Neural cell (in vitro differentiated cells): Measurements from ENCODE around the gene NEDD4L. TPM values are rescaled to one million over a fixed set of nuclear protein-coding genes. Genes with fewer than 3 reads are reported as not detected.
"Not testable (repeated sequence)": the region's sequence is repeated elsewhere in the genome, so short reads cannot be mapped to it uniquely, and the experiment has no call there.

Source experiments
- H2AFZ ChIP-seq: fragments of 200-600, 300-800 bp; sonication (generic), shearing (Covaris generic); 2 replicates; pipeline ENCODE4 v1.6.0; 2014; ENCODE audit warnings: low read depth, mild to moderate bottlenecking, antibody characterized with exemption, low read length, moderate library complexity
- H3F3A ChIP-seq: fragments of 200-600 bp; shearing (Covaris generic); 2 replicates; pipeline ENCODE4 v1.6.1; 2016; ENCODE audit warnings: mild to moderate bottlenecking, moderate library complexity, mixed read lengths, antibody characterized with exemption, low read length; ENCODE audit not compliant: insufficient read depth, poor library complexity, severe bottlenecking
- H3K27ac ChIP-seq: fragments of 200-600, 300-800 bp; sonication (generic), shearing (Covaris generic); 2 replicates; pipeline ENCODE4 v1.5.1; 2014; ENCODE audit warnings: mild to moderate bottlenecking, low read length, moderate library complexity
- H3K27me3 ChIP-seq: fragments of 300-800, 200-600 bp; sonication (generic), shearing (Covaris generic); 2 replicates; pipeline ENCODE4 v1.6.0; 2014; ENCODE audit warnings: mild to moderate bottlenecking, low read depth, low read length, moderate library complexity; ENCODE audit not compliant: insufficient read depth
- H3K36me3 ChIP-seq: fragments of 300-800, 200-600 bp; sonication (generic), shearing (Covaris generic); 2 replicates; pipeline ENCODE4 v1.5.1; 2014; ENCODE audit warnings: mild to moderate bottlenecking, antibody characterized with exemption, low read length, moderate library complexity; ENCODE audit not compliant: insufficient read depth
- H3K4me2 ChIP-seq: fragments of 300-800, 200-600 bp; sonication (generic), shearing (Covaris generic); 2 replicates; pipeline ENCODE4 v1.6.0; 2014; ENCODE audit warnings: mild to moderate bottlenecking, low read length
- H3K4me3 ChIP-seq: fragments of 300-800, 200-600 bp; sonication (generic), shearing (Covaris generic); 2 replicates; pipeline ENCODE4 v1.5.1; 2014; ENCODE audit warnings: mild to moderate bottlenecking, low read length, moderate library complexity
- H3K79me2 ChIP-seq: fragments of 200-600 bp; shearing (Covaris generic); replicated peaks from 2 replicates; pipeline ENCODE4 v1.6.0; 2014; ENCODE audit warnings: mild to moderate bottlenecking, low read length, moderate library complexity; ENCODE audit not compliant: insufficient read depth
- H3K9ac ChIP-seq: fragments of 300-800, 200-600 bp; sonication (generic), shearing (Covaris generic); 2 replicates; pipeline ENCODE4 v1.6.1; 2016; ENCODE audit warnings: mild to moderate bottlenecking, low read length, mixed read lengths
- H3K9me2 ChIP-seq: fragments of 200-600 bp; shearing (Covaris generic); 2 replicates; pipeline ENCODE4 v1.6.1; 2016; ENCODE audit warnings: mild to moderate bottlenecking, low read length, mixed read lengths; ENCODE audit not compliant: insufficient read depth
- H3K9me3 ChIP-seq: fragments of 200-600, 300-800 bp; sonication (generic), shearing (Covaris generic); 2 replicates; pipeline ENCODE4 v1.6.1; 2016; ENCODE audit warnings: mild to moderate bottlenecking, mixed run types, low read length, moderate library complexity, mixed read lengths
- H4K20me1 ChIP-seq: fragments of 200-600 bp; shearing (Covaris generic); 2 replicates; pipeline ENCODE4 v1.6.1; 2016; ENCODE audit warnings: mild to moderate bottlenecking, mixed run types; ENCODE audit not compliant: insufficient read depth
- CTCF ChIP-seq: fragments of 450-650 bp; IDR thresholded peaks from 2 replicates; pipeline ENCODE4 v1.5.1; 2014; ENCODE audit warnings: antibody characterized with exemption, mild to moderate bottlenecking, moderate library complexity; ENCODE audit not compliant: poor library complexity, severe bottlenecking
- EP300 ChIP-seq: fragments of 450-650 bp; conservative IDR thresholded peaks from 2 replicates; pipeline ENCODE4 v1.6.1; 2014; ENCODE audit warnings: antibody characterized with exemption, mild to moderate bottlenecking, moderate library complexity; ENCODE audit not compliant: poor library complexity, severe bottlenecking
- EZH2 ChIP-seq: fragments of 200-600, 300-800 bp; shearing (Covaris generic), sonication (generic); IDR thresholded peaks from 2 replicates; pipeline ENCODE4 v1.6.1; 2014; ENCODE audit warnings: antibody characterized with exemption, low read length, borderline replicate concordance, mild to moderate bottlenecking; ENCODE audit not compliant: insufficient read depth, poor library complexity, severe bottlenecking
- MXI1 ChIP-seq: fragments of 450-650 bp; conservative IDR thresholded peaks from 2 replicates; pipeline ENCODE4 v1.6.1; 2014; ENCODE audit warnings: antibody characterized with exemption, mild to moderate bottlenecking; ENCODE audit not compliant: poor library complexity, severe bottlenecking
- POLR2AphosphoS5 ChIP-seq: IDR thresholded peaks from 2 replicates; pipeline ENCODE4 v1.6.1; 2012
- RAD21 ChIP-seq: fragments of 450-650 bp; conservative IDR thresholded peaks from 2 replicates; pipeline ENCODE4 v1.6.1; 2014; ENCODE audit warnings: antibody characterized with exemption, mild to moderate bottlenecking, moderate library complexity
- REST ChIP-seq: IDR thresholded peaks from 2 replicates; pipeline ENCODE4 v1.6.1; 2012; ENCODE audit warnings: borderline replicate concordance
- SMC3 ChIP-seq: fragments of 450-650 bp; conservative IDR thresholded peaks from 2 replicates; pipeline ENCODE4 v1.6.1; 2014; ENCODE audit warnings: antibody characterized with exemption, mild to moderate bottlenecking, moderate library complexity; ENCODE audit not compliant: poor library complexity
- TAF1 ChIP-seq: IDR thresholded peaks from 2 replicates; pipeline ENCODE4 v1.6.1; 2012; ENCODE audit warnings: low read depth
- polyA plus RNA-seq: library from polyadenylated mRNA; depleted of rRNA; stranded (reverse); fragments of >200 nt; gene quantifications from 2 replicates; pipeline ENCODE4 v1.2.3, GENCODE V29; 2014

NEDD4L gene
- polyA plus RNA-seq, 1 donor from 2014 or later: 97.9 TPM

GRCh38 chr18:58378411-58379379, 334.7 kb downstream of the NEDD4L start:
- Histone ChIP-seq H3K9me3 (no peaks in the 10 kb centered on the region), H3K4me3 (no peak overlapping the region), H3K79me2 (no peaks in the 10 kb centered on the region), H3K36me3 (peaks cover 10% of the 10 kb centered on the region), H3K27ac (no peak overlapping the region), H3K4me2 (no peak overlapping the region), H4K20me1 (no peaks in the 10 kb centered on the region), H3K9ac (no peak overlapping the region), H3K9me2 (no peaks in the 10 kb centered on the region), H3F3A (no peaks in the 10 kb centered on the region), H2AFZ (no peak overlapping the region), H3K27me3 (no peaks in the 10 kb centered on the region)
- TF ChIP-seq MXI1 (no peak), REST (no peak), RAD21 (no peak), POLR2AphosphoS5 (no peak), EZH2 (no peak)

- no peaks in the 10 kb centered on the region for H3K79me2 ChIP-seq
- H3F3A ChIP-seq: no peaks in the 10 kb centered on the region
- H3K27ac ChIP-seq: no peak overlapping the region
- no peaks in the 10 kb centered on the region for H4K20me1 ChIP-seq
- no peak overlapping the region for H3K9ac ChIP-seq
- H2AFZ ChIP-seq: no peak overlapping the region
- H3K4me3 ChIP-seq: no peak overlapping the region
- H3K9me2 ChIP-seq: no peaks in the 10 kb centered on the region
- no peaks in the 10 kb centered on the region for H3K27me3 ChIP-seq
- no peak overlapping the region for H3K4me2 ChIP-seq
- H3K9me3 ChIP-seq: no peaks in the 10 kb centered on the region
- TF ChIP-seq TAF1: no peak
- no peak for TF ChIP-seq EZH2
- no peak for TF ChIP-seq POLR2AphosphoS5
- TF ChIP-seq MXI1: no peak
- no peak for TF ChIP-seq RAD21
- TF ChIP-seq REST: no peak
- no peak for TF ChIP-seq EP300
- no peak for TF ChIP-seq CTCF
- TF ChIP-seq SMC3: no peak
- H3K36me3 ChIP-seq: peaks cover 10% of the 10 kb centered on the region
These were observed 335.4 kb downstream of the NEDD4L start for GRCh38 chr18:58379443-58379842.

GRCh38 chr18:58380113-58380512, 336.1 kb downstream of the NEDD4L start:
- H3K36me3 ChIP-seq: peaks cover 10% of the 10 kb centered on the region
- H4K20me1 ChIP-seq, H2AFZ ChIP-seq, H3K79me2 ChIP-seq, H3K4me2 ChIP-seq, H3K27me3 ChIP-seq, H3K4me3 ChIP-seq, H3K27ac ChIP-seq, H3K9ac ChIP-seq, H3K9me3 ChIP-seq, H3F3A ChIP-seq, H3K9me2 ChIP-seq: not testable (repeated sequence)
